RWPE2 (cell line): Measurements from ENCODE around the gene CHCHD6.

Experiments used
- ATAC-seq: fragments of 200-7000 bp; cut with Tn5 transposase; 3 replicates; pipeline ENCODE4 v1.9.1; 2021; ENCODE audit warnings: low read depth
- DNase-seq: peaks from one replicate; pipeline ENCODE4 v3.0.0-alpha.2; 2020; ENCODE audit warnings: low spot score
- H3K27ac ChIP-seq: fragments of 450-650 bp; 2 replicates; pipeline ENCODE4 v1.5.1; 2017; ENCODE audit warnings: mild to moderate bottlenecking; ENCODE audit not compliant: poor library complexity, severe bottlenecking
- H3K27me3 ChIP-seq: fragments of 250-450 bp; sonication (Bioruptor Pico); 2 replicates; pipeline ENCODE4 v1.5.1; 2021; ENCODE audit warnings: mild to moderate bottlenecking, moderate library complexity; ENCODE audit not compliant: insufficient read depth, poor library complexity, severe bottlenecking
- H3K36me3 ChIP-seq: fragments of 250-450 bp; sonication (Bioruptor Pico); 2 replicates; pipeline ENCODE4 v1.5.1; 2020; ENCODE audit warnings: low read depth, mild to moderate bottlenecking, moderate library complexity
- H3K4me1 ChIP-seq: fragments of 250-450 bp; sonication (Bioruptor Pico); 2 replicates; pipeline ENCODE4 v1.5.1; 2021; ENCODE audit warnings: mild to moderate bottlenecking, moderate library complexity; ENCODE audit not compliant: insufficient read depth, poor library complexity, severe bottlenecking
- H3K4me3 ChIP-seq: fragments of 250-450 bp; sonication (Bioruptor Pico); 2 replicates; pipeline ENCODE4 v1.5.1; 2021; ENCODE audit warnings: mild to moderate bottlenecking, moderate library complexity; ENCODE audit not compliant: severe bottlenecking
- H3K9me3 ChIP-seq: fragments of 250-450 bp; sonication (Bioruptor Pico); 2 replicates; pipeline ENCODE4 v1.5.1; 2021; ENCODE audit warnings: mild to moderate bottlenecking, moderate library complexity; ENCODE audit not compliant: severe bottlenecking
- CTCF ChIP-seq: fragments of 450-650 bp; IDR thresholded peaks from one replicate; pipeline ENCODE4 v1.5.1; 2017; ENCODE audit warnings: mild to moderate bottlenecking, moderate library complexity; ENCODE audit not compliant: poor library complexity, severe bottlenecking

Gene CHCHD6

DNA sequence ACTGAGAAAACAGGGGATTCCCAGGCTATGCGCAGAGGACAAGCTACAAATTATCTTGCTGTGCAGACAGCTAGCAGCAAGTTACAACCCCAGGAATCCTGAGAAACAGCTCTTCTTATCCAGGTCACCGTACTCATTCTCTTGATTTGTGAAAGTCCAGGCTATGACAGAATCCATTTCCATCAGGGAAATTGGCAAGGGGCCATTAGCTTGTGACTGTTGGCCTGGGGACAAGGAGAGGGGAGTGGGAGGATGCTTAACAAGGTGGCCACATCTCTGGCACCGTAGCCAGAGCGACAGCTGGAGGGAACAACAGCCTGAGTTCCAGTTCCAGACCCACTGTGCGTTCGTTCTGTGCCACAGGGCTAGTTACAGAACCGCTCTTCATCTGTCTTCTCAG, 233.9 kb downstream of the CHCHD6 start:
- Histone ChIP-seq H3K4me3 (no peak overlapping the region), H3K27ac (no peak overlapping the region), H3K27me3 (no peaks in the 10 kb centered on the region), H3K4me1 (no peaks in the 10 kb centered on the region), H3K36me3 (no peaks in the 10 kb centered on the region), H3K9me3 (no peaks in the 10 kb centered on the region)
- TF ChIP-seq CTCF: no peak
- ATAC-seq: no peak
- DNase-seq: peak; percentile 2

DNA sequence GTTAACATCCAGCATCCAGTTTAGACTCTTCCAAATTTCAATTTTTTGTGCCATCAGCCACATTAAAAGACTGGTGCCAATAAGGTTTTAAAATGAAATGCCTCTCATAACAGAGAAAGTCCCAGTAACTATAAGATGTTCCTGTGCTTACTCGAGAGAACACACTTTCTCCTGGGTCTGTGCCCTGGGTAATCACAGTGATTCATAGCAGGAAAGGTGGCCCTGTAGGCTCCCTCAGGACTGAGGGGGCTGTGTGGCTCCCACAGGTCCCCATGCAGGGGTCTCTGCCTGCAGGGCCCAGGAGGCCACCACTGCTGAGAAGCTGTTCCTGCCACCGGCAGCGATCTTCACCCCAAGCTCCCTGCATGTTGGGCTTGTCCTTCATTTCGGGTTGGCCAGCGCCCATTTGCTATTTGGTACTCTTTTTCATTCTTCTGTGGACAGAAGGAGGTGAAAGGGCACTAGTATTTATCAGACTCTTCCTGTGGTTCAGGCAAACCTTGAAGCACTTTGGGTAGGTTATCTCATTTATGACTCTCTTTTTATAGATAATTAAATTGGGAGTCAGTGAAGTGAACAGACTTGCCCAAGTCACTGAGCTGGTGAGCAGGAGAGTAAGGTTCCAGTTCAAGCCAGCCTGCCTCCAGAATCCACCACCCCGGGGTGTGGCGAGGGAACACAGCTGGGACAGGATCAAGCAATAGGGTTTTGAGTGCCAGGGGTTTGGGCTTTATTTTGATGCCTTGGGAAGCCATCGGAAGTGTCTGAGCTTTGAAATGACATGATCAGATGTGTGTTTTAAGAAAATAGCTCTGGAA, 234.7 kb downstream of the CHCHD6 start:
- H3K27ac ChIP-seq: no peak overlapping the region
- H3K4me3 ChIP-seq: no peak overlapping the region
- H3K36me3 ChIP-seq: no peaks in the 10 kb centered on the region
- TF ChIP-seq CTCF: no peak
- ATAC-seq: no peak
- DNase-seq: no peak
- H3K4me1 ChIP-seq: no peaks in the 10 kb centered on the region
- H3K27me3 ChIP-seq: no peaks in the 10 kb centered on the region
- H3K9me3 ChIP-seq: no peaks in the 10 kb centered on the region

DNA sequence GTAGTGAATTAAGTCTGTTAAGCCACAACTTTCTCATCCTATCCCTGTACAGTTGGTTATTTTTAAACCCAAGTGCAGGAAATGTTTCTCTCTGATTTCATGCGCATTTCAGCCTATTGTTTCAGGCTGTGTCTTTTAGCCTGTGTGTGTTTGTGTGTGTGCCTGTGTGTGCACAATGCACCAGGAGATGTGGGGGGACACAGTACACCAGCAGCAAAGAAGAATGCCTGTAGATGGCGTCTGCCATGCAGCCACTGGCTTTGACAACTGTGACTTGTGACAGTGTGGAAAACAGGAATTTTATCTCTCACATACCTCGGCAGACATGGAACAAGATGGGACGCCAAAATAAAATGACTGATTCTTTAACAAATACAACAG, 235.3 kb downstream of the CHCHD6 start:
- TF ChIP-seq CTCF: no peak
- Histone ChIP-seq H3K9me3 (no peaks in the 10 kb centered on the region), H3K4me1 (no peaks in the 10 kb centered on the region), H3K4me3 (no peak overlapping the region), H3K27me3 (no peaks in the 10 kb centered on the region), H3K36me3 (no peaks in the 10 kb centered on the region), H3K27ac (no peak overlapping the region)
- ATAC-seq: no peak
- no peak for DNase-seq

- no peaks in the 10 kb centered on the region for H3K36me3 ChIP-seq
- no peaks in the 10 kb centered on the region for H3K9me3 ChIP-seq
- no peaks in the 10 kb centered on the region for H3K27me3 ChIP-seq
- H3K4me1 ChIP-seq: no peaks in the 10 kb centered on the region
- H3K4me3 ChIP-seq: no peak overlapping the region
- DNase-seq (no peak), ATAC-seq (no peak)
- TF ChIP-seq CTCF: no peak
- H3K27ac ChIP-seq: no peak overlapping the region
Measured at GRCh38 chr3:126939733-126940132, 235.7 kb downstream of the CHCHD6 start.

- DNase-seq (no peak), ATAC-seq (no peak; the same call in 2 of the 3 replicates)
- H3K36me3 ChIP-seq: no peaks in the 10 kb centered on the region
- H3K27ac ChIP-seq: no peak overlapping the region
- no peak for TF ChIP-seq CTCF
- no peaks in the 10 kb centered on the region for H3K4me1 ChIP-seq
- H3K27me3 ChIP-seq: no peaks in the 10 kb centered on the region
- no peak overlapping the region for H3K4me3 ChIP-seq
- H3K9me3 ChIP-seq: no peaks in the 10 kb centered on the region
Measured at GRCh38 chr3:126941721-126942270, 237.8 kb downstream of the CHCHD6 start.
